NB4 (cell line): ENCODE results near the gene COMT.

Experiments used
- DNase-seq: peaks from one replicate; pipeline ENCODE4 v3.0.0; 2010; ENCODE audit warnings: low read depth
- H3K4me3 ChIP-seq: one replicate; pipeline ENCODE4 v1.5.1; 2011; ENCODE audit warnings: mild to moderate bottlenecking, low read depth, low read length, moderate library complexity
- MYC ChIP-seq: IDR thresholded peaks from 2 replicates; pipeline ENCODE4 v1.6.1; 2011; ENCODE audit warnings: low read depth, low read length
- POLR2A ChIP-seq: IDR thresholded peaks from 2 replicates; pipeline ENCODE4 v1.6.1; 2011; ENCODE audit warnings: mild to moderate bottlenecking; ENCODE audit not compliant: insufficient read length; ENCODE audit errors: extremely low read depth
- TF ChIP-seq, protein P1 (sequence below): IDR thresholded peaks from 2 replicates; pipeline ENCODE4 v1.6.1; 2011; ENCODE audit warnings: low read depth, low read length
- TF ChIP-seq, protein P2 (sequence below): IDR thresholded peaks from one replicate; pipeline ENCODE4 v1.5.1; 2012; ENCODE audit warnings: low read depth, low read length

COMT gene

GRCh38 chr22:19962909-19963806 lies 21.6 kb downstream of the COMT start:
- H3K4me3 ChIP-seq, result no peak overlapping the region
- TF ChIP-seq, protein P1, sequence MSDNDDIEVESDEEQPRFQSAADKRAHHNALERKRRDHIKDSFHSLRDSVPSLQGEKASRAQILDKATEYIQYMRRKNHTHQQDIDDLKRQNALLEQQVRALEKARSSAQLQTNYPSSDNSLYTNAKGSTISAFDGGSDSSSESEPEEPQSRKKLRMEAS, result no peak
- no peak for TF ChIP-seq MYC
- TF ChIP-seq, protein P2, sequence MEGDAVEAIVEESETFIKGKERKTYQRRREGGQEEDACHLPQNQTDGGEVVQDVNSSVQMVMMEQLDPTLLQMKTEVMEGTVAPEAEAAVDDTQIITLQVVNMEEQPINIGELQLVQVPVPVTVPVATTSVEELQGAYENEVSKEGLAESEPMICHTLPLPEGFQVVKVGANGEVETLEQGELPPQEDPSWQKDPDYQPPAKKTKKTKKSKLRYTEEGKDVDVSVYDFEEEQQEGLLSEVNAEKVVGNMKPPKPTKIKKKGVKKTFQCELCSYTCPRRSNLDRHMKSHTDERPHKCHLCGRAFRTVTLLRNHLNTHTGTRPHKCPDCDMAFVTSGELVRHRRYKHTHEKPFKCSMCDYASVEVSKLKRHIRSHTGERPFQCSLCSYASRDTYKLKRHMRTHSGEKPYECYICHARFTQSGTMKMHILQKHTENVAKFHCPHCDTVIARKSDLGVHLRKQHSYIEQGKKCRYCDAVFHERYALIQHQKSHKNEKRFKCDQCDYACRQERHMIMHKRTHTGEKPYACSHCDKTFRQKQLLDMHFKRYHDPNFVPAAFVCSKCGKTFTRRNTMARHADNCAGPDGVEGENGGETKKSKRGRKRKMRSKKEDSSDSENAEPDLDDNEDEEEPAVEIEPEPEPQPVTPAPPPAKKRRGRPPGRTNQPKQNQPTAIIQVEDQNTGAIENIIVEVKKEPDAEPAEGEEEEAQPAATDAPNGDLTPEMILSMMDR, result no peak
- TF ChIP-seq POLR2A, result no peak
- DNase-seq, result peak; percentile 46

DNA sequence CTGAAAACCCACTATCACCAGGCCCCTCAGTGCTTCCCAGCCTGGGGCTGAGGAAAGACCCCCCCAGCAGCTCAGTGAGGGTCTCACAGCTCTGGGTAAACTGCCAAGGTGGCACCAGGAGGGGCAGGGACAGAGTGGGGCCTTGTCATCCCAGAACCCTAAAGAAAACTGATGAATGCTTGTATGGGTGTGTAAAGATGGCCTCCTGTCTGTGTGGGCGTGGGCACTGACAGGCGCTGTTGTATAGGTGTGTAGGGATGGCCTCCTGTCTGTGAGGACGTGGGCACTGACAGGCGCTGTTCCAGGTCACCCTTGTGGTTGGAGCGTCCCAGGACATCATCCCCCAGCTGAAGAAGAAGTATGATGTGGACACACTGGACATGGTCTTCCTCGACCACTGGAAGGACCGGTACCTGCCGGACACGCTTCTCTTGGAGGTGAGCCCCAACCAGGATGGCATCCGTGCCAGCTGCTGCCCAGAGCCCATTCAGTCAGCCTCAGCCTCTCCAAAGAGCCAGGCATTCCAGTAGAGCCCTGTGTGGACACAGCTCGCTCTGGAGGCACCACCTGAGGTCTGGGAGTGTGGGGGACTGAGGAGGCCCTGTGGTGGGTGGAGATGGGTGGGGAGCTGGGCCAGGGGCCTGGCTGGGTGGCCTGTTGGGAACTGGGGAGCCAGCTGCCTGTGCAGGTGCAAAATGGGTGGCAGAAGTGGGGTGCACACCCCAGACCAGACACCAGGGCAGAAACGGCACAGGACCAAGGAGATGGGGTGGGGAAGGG lies 22.5 kb downstream of the COMT start:
- TF ChIP-seq, protein P2, result no peak
- TF ChIP-seq MYC (no peak), POLR2A (no peak)
- TF ChIP-seq, protein P1, result no peak
- H3K4me3 ChIP-seq, result no peak overlapping the region
- no peak for DNase-seq

- no peak overlapping the region for H3K4me3 ChIP-seq
- DNase-seq, result no peak
- TF ChIP-seq, protein P2, result no peak
- TF ChIP-seq, protein P1, result no peak
- TF ChIP-seq POLR2A (no peak), MYC (no peak)
These were observed 23.3 kb downstream of the COMT start for GRCh38 chr22:19964701-19965386.

- H3K4me3 ChIP-seq, result no peak overlapping the region
- TF ChIP-seq, protein P1, result no peak
- TF ChIP-seq, protein P2, result peak; percentile 62
- DNase-seq, result peak; percentile 68
These were observed 24.5 kb downstream of the COMT start for GRCh38 chr22:19965771-19966709.
